ENCODE data around the gene PDXK. TPM values are rescaled to one million over a fixed set of nuclear protein-coding genes. Genes with fewer than 3 reads are reported as not detected.

Gene PDXK
- total and polyA plus RNA-seq, 2 donors (not counting 3 experiments of a cell fraction or from before 2014, with no cell fraction given) = 44.2 to 59.1 TPM

DNA sequence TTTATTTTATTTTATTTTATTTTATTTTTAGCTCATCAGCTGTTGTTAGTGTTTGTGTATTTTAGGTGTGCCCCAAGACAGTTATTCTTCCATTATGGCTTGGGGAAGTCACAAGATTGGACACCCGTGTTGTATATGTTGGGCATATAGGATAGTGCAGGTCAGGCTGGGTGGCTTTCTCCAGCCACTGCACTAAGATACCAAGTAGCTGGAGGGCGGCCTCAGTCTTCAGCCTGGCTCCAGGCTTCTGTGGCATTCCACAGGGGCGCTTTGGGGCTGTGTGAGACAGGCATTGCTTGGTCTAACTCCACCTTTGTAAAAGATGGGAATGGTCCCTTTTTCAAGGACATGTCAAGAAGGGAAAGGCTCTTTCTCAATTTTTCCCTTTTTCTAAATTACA, 43.1 kb upstream of the PDXK start:
- no peaks in the 10 kb centered on the region for H3K9me3 ChIP-seq (replicated peaks; ENCODE audit: control insufficient read depth, insufficient read depth, low read length)
- dilution Hi-C loops (cut with MboI; ENCODE audit: extremely low pct_ligation_motif_present, low sequenced_read_pairs) = no loop called here
- no peak overlapping the region for H2AFZ ChIP-seq (ENCODE audit: low read depth, low read length)
- intact Hi-C loops (cut with micrococcal nuclease) = no loop called here
- H3K9ac ChIP-seq (replicated peaks; ENCODE audit: extremely low read depth, insufficient read depth, low read length) = no peak overlapping the region
- peaks cover 14% of the 10 kb centered on the region for H3K79me2 ChIP-seq (ENCODE audit: control insufficient read depth, insufficient read depth, low read length)
- TF ChIP-seq POLR2AphosphoS5 (IDR thresholded peaks at IDR 0.05; ENCODE audit: insufficient read depth, low read depth, low read length) (no peak), EZH2 (IDR thresholded peaks at IDR 0.05; ENCODE audit: borderline replicate concordance, low read depth, low read length, severe bottlenecking) (no peak), GATA2 (IDR thresholded peaks at IDR 0.05; ENCODE audit: insufficient read depth, insufficient read length, low read depth, low read length) (no peak), MAX (IDR thresholded peaks at IDR 0.05; ENCODE audit: insufficient read depth, insufficient read length) (no peak), MYC (IDR thresholded peaks at IDR 0.05; ENCODE audit: low read depth, low read length) (no peak), POLR2A (IDR thresholded peaks at IDR 0.05; ENCODE audit: low read depth, low read length) (no peak), FOS (IDR thresholded peaks at IDR 0.05; ENCODE audit: borderline replicate concordance, insufficient read depth, low read length) (no peak), JUN (IDR thresholded peaks at IDR 0.05; ENCODE audit: borderline replicate concordance, insufficient read depth, insufficient read length, low read depth) (no peak)
- no peaks in the 10 kb centered on the region for H4K20me1 ChIP-seq (replicated peaks; ENCODE audit: control insufficient read depth, extremely low read depth, insufficient read depth, low read length)
- DNase-seq (ENCODE audit: low read depth, low spot score) (no peak), FAIRE-seq (no peak)
- H3K4me2 ChIP-seq (ENCODE audit: insufficient read depth, low read length) = no peak overlapping the region
- CTCF ChIA-PET = no interaction called here
- no peak overlapping the region for H3K4me3 ChIP-seq (replicated peaks in 1 of 3; ENCODE audit: insufficient read depth in 1 of 3, low read depth in 1 of 3, low read length in 3 of 3)
- no peaks in the 10 kb centered on the region for H3K4me1 ChIP-seq (ENCODE audit: control insufficient read depth, extremely low read depth, insufficient read depth, low read length)
- no TSS peak for BruUV-seq (replicated peaks)
- H3K27ac ChIP-seq (ENCODE audit: insufficient read depth, low read depth, low read length) = no peak overlapping the region
- POLR2A ChIA-PET = no interaction called here
- peaks cover 18 to 20% of the 10 kb centered on the region in 2 experiments for H3K36me3 ChIP-seq (ENCODE audit: control insufficient read depth in 2 of 2, extremely low read depth in 1 of 2, insufficient read depth in 2 of 2, low read length in 2 of 2)
- no peaks in the 10 kb centered on the region for H3K27me3 ChIP-seq (ENCODE audit: control insufficient read depth in 2 of 2, insufficient read depth in 2 of 2, low read length in 2 of 2)
- no peaks in the 10 kb centered on the region for H3K9me1 ChIP-seq (replicated peaks; ENCODE audit: control insufficient read depth, extremely low read depth, insufficient read depth, low read length)

DNA sequence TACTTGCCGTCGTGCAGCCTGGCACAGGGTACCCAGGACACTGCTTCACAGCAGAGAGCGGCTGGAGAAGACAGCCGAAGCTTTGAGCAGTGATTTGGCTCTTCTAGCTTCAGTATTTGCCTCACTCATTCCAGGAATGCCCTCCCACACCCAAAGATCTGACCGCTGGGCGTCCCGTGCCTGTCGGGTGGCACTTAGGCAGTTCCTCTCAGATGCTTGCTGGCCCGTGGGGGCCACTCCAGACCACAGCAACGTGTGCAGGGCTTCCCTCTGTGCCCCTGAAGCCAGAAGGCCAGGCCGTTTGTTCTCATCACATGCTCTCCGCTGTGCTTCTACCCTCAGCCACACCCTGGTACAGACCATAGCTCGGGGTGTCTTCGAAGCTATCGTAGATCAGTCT, 42.5 kb upstream of the PDXK start:
- no peak overlapping the region for H3K4me3 ChIP-seq (replicated peaks in 1 of 3; ENCODE audit: insufficient read depth in 1 of 3, low read depth in 1 of 3, low read length in 3 of 3)
- no peaks in the 10 kb centered on the region for H3K9me1 ChIP-seq (replicated peaks; ENCODE audit: control insufficient read depth, extremely low read depth, insufficient read depth, low read length)
- H3K79me2 ChIP-seq (ENCODE audit: control insufficient read depth, insufficient read depth, low read length) = peaks cover 11% of the 10 kb centered on the region
- H2AFZ ChIP-seq (ENCODE audit: low read depth, low read length) = no peak overlapping the region
- H3K27ac ChIP-seq (ENCODE audit: insufficient read depth, low read depth, low read length) = no peak overlapping the region
- BruUV-seq (replicated peaks) = no TSS peak
- H4K20me1 ChIP-seq (replicated peaks; ENCODE audit: control insufficient read depth, extremely low read depth, insufficient read depth, low read length) = no peaks in the 10 kb centered on the region
- POLR2A ChIA-PET = no interaction called here
- DNase-seq (ENCODE audit: low read depth, low spot score) (no peak), FAIRE-seq (no peak)
- no peaks in the 10 kb centered on the region for H3K9me3 ChIP-seq (replicated peaks; ENCODE audit: control insufficient read depth, insufficient read depth, low read length)
- H3K9ac ChIP-seq (replicated peaks; ENCODE audit: extremely low read depth, insufficient read depth, low read length) = no peak overlapping the region
- peaks cover 15 to 17% of the 10 kb centered on the region in 2 experiments for H3K36me3 ChIP-seq (ENCODE audit: control insufficient read depth in 2 of 2, extremely low read depth in 1 of 2, insufficient read depth in 2 of 2, low read length in 2 of 2)
- no peak overlapping the region for H3K4me2 ChIP-seq (ENCODE audit: insufficient read depth, low read length)
- H3K27me3 ChIP-seq (ENCODE audit: control insufficient read depth in 2 of 2, insufficient read depth in 2 of 2, low read length in 2 of 2) = no peaks in the 10 kb centered on the region
- dilution Hi-C loops (cut with MboI; ENCODE audit: extremely low pct_ligation_motif_present, low sequenced_read_pairs) = no loop called here
- H3K4me1 ChIP-seq (ENCODE audit: control insufficient read depth, extremely low read depth, insufficient read depth, low read length) = no peaks in the 10 kb centered on the region
- intact Hi-C loops (cut with micrococcal nuclease) = no loop called here
- TF ChIP-seq, protein P1, sequence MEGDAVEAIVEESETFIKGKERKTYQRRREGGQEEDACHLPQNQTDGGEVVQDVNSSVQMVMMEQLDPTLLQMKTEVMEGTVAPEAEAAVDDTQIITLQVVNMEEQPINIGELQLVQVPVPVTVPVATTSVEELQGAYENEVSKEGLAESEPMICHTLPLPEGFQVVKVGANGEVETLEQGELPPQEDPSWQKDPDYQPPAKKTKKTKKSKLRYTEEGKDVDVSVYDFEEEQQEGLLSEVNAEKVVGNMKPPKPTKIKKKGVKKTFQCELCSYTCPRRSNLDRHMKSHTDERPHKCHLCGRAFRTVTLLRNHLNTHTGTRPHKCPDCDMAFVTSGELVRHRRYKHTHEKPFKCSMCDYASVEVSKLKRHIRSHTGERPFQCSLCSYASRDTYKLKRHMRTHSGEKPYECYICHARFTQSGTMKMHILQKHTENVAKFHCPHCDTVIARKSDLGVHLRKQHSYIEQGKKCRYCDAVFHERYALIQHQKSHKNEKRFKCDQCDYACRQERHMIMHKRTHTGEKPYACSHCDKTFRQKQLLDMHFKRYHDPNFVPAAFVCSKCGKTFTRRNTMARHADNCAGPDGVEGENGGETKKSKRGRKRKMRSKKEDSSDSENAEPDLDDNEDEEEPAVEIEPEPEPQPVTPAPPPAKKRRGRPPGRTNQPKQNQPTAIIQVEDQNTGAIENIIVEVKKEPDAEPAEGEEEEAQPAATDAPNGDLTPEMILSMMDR (IDR thresholded peaks at IDR 0.05; ENCODE audit: extremely low read depth in 1 of 2, insufficient read depth in 1 of 2, low read depth in 1 of 2, low read length in 2 of 2) = no peak
- TF ChIP-seq FOS (IDR thresholded peaks at IDR 0.05; ENCODE audit: borderline replicate concordance, insufficient read depth, low read length) (no peak), JUN (IDR thresholded peaks at IDR 0.05; ENCODE audit: borderline replicate concordance, insufficient read depth, insufficient read length, low read depth) (no peak), MYC (IDR thresholded peaks at IDR 0.05; ENCODE audit: low read depth, low read length) (no peak), EZH2 (IDR thresholded peaks at IDR 0.05; ENCODE audit: borderline replicate concordance, low read depth, low read length, severe bottlenecking) (no peak), GATA2 (IDR thresholded peaks at IDR 0.05; ENCODE audit: insufficient read depth, insufficient read length, low read depth, low read length) (no peak), MAX (IDR thresholded peaks at IDR 0.05; ENCODE audit: insufficient read depth, insufficient read length) (no peak), POLR2A (IDR thresholded peaks at IDR 0.05; ENCODE audit: low read depth, low read length) (no peak), POLR2AphosphoS5 (IDR thresholded peaks at IDR 0.05; ENCODE audit: insufficient read depth, low read depth, low read length) (no peak)
- CTCF ChIA-PET = no interaction called here

All from endothelial cell of umbilical vein (primary cell).